Osteocyte (in vitro differentiated cells): Measurements from ENCODE around the gene DFFB. TPM values are rescaled to one million over a fixed set of nuclear protein-coding genes. Genes with fewer than 3 reads are reported as not detected.
"Not testable (repeated sequence)": the region's sequence is repeated elsewhere in the genome, so short reads cannot be mapped to it uniquely, and the experiment has no call there.

Experiments
- DNase-seq: peaks from one replicate; pipeline ENCODE4 v3.0.0; 2021; ENCODE audit warnings: mixed read lengths; ENCODE audit not compliant: unreplicated experiment; ENCODE audit errors: extremely low spot score
- H3K27ac Mint-ChIP-seq: one replicate; pipeline ENCODE4 v1.8.0; 2021; ENCODE audit warnings: mild to moderate bottlenecking, mixed read lengths; ENCODE audit not compliant: unreplicated experiment
- H3K27me3 Mint-ChIP-seq: one replicate; pipeline ENCODE4 v1.8.0; 2021; ENCODE audit warnings: mixed read lengths; ENCODE audit not compliant: unreplicated experiment
- H3K36me3 Mint-ChIP-seq: one replicate; pipeline ENCODE4 v1.8.0; 2021; ENCODE audit warnings: mixed read lengths; ENCODE audit not compliant: unreplicated experiment
- H3K4me1 Mint-ChIP-seq: one replicate; pipeline ENCODE4 v1.8.0; 2021; ENCODE audit warnings: mixed read lengths; ENCODE audit not compliant: unreplicated experiment
- H3K4me3 Mint-ChIP-seq: one replicate; pipeline ENCODE4 v1.8.0; 2021; ENCODE audit warnings: mild to moderate bottlenecking, moderate library complexity, mixed read lengths; ENCODE audit not compliant: unreplicated experiment
- H3K9me3 Mint-ChIP-seq: one replicate; pipeline ENCODE4 v1.8.0; 2021; ENCODE audit warnings: mixed read lengths; ENCODE audit not compliant: unreplicated experiment
- long read RNA-seq: library from polyadenylated mRNA; unstranded; transcript quantifications from one replicate; pipeline ENCODE4 v2.0.0, GENCODE V29; 2021
- total RNA-seq: library from RNA; stranded (reverse); gene quantifications from 2 replicates; pipeline ENCODE4 v1.2.1, GENCODE V29; 2021
- TF ChIP-seq, protein P1 (sequence below): fragments of 200-600 bp; sonication (generic); IDR thresholded peaks from 2 replicates; pipeline ENCODE4 v1.5.0; 2021; ENCODE audit warnings: antibody characterized with exemption, mild to moderate bottlenecking, moderate library complexity

DFFB gene, protein sequence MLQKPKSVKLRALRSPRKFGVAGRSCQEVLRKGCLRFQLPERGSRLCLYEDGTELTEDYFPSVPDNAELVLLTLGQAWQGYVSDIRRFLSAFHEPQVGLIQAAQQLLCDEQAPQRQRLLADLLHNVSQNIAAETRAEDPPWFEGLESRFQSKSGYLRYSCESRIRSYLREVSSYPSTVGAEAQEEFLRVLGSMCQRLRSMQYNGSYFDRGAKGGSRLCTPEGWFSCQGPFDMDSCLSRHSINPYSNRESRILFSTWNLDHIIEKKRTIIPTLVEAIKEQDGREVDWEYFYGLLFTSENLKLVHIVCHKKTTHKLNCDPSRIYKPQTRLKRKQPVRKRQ
- total RNA-seq: 7.1 and 11.0 TPM in 2 replicates
- long read RNA-seq, transcript DFFB-205 (7 exons, 3,028 nt): major isoform, 9 of 19 reads
- long read RNA-seq, partial matches to known transcripts: 1 of 19 reads
- long read RNA-seq, other reads (novel, unspliced or antisense): 9 of 19 reads

DNA sequence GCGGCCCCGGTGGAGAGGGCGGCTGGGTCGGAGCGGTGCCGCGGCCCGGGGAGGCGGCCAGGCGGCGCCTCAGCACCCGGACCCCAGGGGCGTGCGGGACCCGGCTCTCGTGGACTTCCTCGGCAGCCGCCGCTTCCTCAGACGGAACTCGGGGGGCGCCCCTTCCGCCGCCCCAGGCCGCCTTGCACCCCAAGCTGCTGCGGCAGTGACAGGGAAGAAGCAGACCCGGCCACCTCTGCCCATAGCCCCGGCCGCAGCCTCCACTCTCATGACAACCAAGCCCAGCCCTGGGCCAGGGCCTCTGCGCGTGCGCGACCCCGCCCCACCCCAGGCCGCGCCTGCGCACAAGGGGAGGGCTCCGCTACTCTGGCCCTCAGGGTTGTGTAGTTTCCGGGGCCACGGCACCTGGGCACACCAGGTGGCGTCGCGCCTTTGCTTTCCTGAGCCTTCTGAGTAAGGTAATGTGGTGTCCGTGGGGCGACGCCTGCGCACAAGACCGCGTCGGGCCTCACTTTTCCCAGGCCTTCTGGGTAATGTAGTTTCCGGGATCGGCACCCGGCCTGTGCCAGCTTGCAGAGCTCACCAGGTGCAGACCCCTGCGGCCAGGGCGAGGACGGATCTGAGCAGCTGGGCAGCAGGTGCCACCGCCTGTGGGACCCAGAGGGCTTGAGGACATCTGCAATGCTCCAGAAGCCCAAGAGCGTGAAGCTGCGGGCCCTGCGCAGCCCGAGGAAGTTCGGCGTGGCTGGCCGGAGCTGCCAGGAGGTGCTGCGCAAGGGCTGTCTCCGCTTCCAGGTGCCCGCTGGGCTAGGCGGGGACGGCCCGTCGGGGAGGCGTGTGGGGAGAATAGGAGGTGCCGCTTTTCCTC, at the start of gene DFFB, which contains the start of gene CEP104:
Gene DFFB, plus strand, starts transcription at position 554 of the 868 bp plus-strand sequence. Its CDS starts 128 bp downstream, at position 682.
Gene CEP104, minus strand, starts transcription at position 289 of the 868 bp plus-strand sequence. CDS start 4,804 bp downstream, outside the sequence.
- peak; percentile 96 for DNase-seq
- TF ChIP-seq, protein P1, sequence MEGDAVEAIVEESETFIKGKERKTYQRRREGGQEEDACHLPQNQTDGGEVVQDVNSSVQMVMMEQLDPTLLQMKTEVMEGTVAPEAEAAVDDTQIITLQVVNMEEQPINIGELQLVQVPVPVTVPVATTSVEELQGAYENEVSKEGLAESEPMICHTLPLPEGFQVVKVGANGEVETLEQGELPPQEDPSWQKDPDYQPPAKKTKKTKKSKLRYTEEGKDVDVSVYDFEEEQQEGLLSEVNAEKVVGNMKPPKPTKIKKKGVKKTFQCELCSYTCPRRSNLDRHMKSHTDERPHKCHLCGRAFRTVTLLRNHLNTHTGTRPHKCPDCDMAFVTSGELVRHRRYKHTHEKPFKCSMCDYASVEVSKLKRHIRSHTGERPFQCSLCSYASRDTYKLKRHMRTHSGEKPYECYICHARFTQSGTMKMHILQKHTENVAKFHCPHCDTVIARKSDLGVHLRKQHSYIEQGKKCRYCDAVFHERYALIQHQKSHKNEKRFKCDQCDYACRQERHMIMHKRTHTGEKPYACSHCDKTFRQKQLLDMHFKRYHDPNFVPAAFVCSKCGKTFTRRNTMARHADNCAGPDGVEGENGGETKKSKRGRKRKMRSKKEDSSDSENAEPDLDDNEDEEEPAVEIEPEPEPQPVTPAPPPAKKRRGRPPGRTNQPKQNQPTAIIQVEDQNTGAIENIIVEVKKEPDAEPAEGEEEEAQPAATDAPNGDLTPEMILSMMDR: no peak
- peak within 1 kb of the TSS; percentile 80 for H3K27ac Mint-ChIP-seq
- peaks cover 2% of the 10 kb centered on the region for H3K36me3 Mint-ChIP-seq
- H3K4me3 Mint-ChIP-seq: peak within 1 kb of the TSS; percentile 93
- no peaks in the 10 kb centered on the region for H3K9me3 Mint-ChIP-seq
- no peaks in the 10 kb centered on the region for H3K27me3 Mint-ChIP-seq
- peaks cover 31% of the 10 kb centered on the region for H3K4me1 Mint-ChIP-seq

DNA sequence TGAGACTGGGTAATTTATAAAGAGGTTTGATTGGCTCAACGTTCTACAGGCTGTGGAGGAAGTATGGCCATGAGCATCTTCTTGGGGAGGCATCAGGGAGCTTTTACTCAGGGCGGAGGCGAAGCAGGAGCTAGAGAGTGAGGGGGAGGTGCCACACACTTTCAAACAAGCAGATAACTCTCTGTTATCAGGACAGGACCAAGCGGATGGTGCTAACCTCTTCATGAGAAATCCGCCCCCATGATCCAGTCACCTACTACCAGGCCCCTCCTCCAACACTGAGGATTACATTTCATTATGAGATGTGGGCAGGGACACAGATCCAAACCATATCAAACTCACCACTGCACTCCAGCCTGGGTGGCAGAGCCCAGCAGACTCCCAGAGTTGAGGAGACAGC, 49.5 kb upstream of the DFFB start:
- Mint-ChIP-seq H3K36me3 (no peaks in the 10 kb centered on the region), H3K27me3 (peaks cover 20% of the 10 kb centered on the region), H3K4me1 (peaks cover 5% of the 10 kb centered on the region), H3K9me3 (no peaks in the 10 kb centered on the region), H3K27ac (no peak overlapping the region), H3K4me3 (no peak overlapping the region)
- DNase-seq: no peak
- TF ChIP-seq, protein P1: no peak

DNA sequence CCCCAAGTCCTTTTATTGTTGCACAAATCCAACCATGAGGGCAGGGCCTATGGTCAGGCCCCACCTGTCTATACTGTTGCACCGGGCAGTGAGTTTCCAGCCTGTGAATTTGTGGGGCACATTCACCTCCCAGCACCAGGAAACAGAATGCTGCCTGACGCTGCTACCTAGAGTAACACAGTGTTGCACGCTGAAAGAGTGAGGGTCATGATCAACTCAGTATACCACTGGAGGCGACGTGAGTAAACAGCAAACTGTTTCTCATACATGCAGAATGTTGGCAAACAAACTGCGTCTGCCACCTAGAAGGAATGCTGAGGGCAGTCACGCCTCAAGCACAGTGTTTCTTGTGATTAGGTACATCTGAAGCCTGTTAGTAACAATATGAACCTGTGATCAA, 47.6 kb upstream of the DFFB start:
- H3K27me3 Mint-ChIP-seq: peaks cover 5% of the 10 kb centered on the region
- peaks cover 5% of the 10 kb centered on the region for H3K4me1 Mint-ChIP-seq
- TF ChIP-seq, protein P1: no peak
- no peaks in the 10 kb centered on the region for H3K9me3 Mint-ChIP-seq
- H3K4me3 Mint-ChIP-seq: no peak overlapping the region
- peaks cover under 1% of the 10 kb centered on the region for H3K36me3 Mint-ChIP-seq
- DNase-seq: no peak
- no peak overlapping the region for H3K27ac Mint-ChIP-seq

DNA sequence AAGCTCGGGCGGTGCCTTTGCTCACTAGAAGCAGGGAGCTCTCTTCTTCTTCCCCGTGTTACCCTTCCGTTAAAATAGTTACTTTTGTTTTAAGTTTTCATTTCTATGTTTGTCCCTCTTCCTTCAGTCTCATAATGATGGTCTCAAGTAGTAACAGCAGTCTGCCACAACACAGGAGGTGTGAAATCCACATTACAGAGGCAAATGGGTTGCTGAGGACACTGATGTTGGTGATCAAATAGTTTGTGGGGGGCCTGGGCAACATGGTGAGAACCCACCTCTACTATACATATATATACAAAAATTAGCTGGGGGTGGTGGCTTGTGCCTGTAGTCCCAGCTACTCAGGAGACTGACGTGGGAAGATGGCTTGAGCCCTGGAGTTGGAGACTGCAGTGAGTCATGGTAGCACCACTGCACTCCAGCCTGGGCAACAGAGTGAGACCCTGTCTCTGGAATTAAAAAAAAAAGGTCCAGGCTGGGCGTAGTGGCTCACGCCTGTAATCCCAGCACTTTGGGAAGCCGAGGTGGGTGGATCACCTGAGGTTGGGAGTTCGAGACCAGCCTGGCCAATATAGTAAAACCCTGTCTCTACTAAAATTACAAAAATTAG, 47.0 kb upstream of the DFFB start:
- H3K27me3 Mint-ChIP-seq, H3K36me3 Mint-ChIP-seq, H3K4me1 Mint-ChIP-seq, H3K9me3 Mint-ChIP-seq, DNase-seq, H3K27ac Mint-ChIP-seq, H3K4me3 Mint-ChIP-seq: not testable (repeated sequence)

DNA sequence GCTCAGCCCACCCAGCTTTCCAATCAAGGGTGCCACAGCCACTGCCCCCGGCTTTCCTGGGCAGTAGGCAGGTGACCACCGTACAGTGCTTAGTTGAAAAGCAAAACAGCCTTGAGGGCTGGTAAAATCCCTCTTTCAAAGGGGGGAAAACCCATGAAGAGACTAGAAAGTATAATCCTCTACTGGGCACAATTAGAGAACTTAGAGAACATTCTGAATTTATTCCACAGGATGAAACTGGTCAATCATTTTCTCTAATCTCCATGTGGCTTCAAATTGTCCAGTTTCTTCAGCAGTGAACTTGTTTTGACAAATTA, 45.7 kb upstream of the DFFB start:
- Mint-ChIP-seq H3K27me3 (no peaks in the 10 kb centered on the region), H3K4me1 (peaks cover 5% of the 10 kb centered on the region), H3K9me3 (no peaks in the 10 kb centered on the region), H3K27ac (no peak overlapping the region), H3K36me3 (peaks cover 8% of the 10 kb centered on the region), H3K4me3 (no peak overlapping the region)
- TF ChIP-seq, protein P1: no peak
- DNase-seq: no peak
